NCI-H2196 treated with DMSO at 0.1 percent for 48 hours (cell line): ENCODE measurements around the gene SLC35A4.

ENCODE experiments used
- DNase-seq: peaks from one replicate; lab custom pipeline; 2025; ENCODE audit not compliant: unreplicated experiment; lab: John Stamatoyannopoulos, UW

SLC35A4 gene

GRCh38 chr5:140564196-140565023, at the start of gene SLC35A4, which contains the start of gene APBB3:
Gene SLC35A4, plus strand, starts transcription at chr5:140564828. Its CDS starts 2,342 bp downstream, at chr5:140567170.
Gene APBB3, minus strand, starts transcription at chr5:140564598. Its CDS starts 353 bp downstream, at chr5:140564245.
- peak; percentile 92 for DNase-seq

GRCh38 chr5:140524003-140524402, 40.6 kb upstream of the SLC35A4 start:
- DNase-seq: no peak

GRCh38 chr5:140540227-140540626, 24.4 kb upstream of the SLC35A4 start:
- no peak for DNase-seq

- DNase-seq: no peak
Measured at GRCh38 chr5:140542972-140543371, 21.7 kb upstream of the SLC35A4 start.

GRCh38 chr5:140544986-140545385, 19.6 kb upstream of the SLC35A4 start:
- DNase-seq: no peak

GRCh38 chr5:140545606-140546005, 19.0 kb upstream of the SLC35A4 start:
- DNase-seq: no peak

- DNase-seq: no peak
Measured at GRCh38 chr5:140546851-140547507, 17.6 kb upstream of the SLC35A4 start.

- DNase-seq: peak; percentile 92
Measured at GRCh38 chr5:140547508-140548299, 16.9 kb upstream of the SLC35A4 start, which contains the start of gene EIF4EBP3. Gene EIF4EBP3, plus strand, starts transcription at chr5:140547662. Its CDS starts 76 bp downstream, at chr5:140547738.

- DNase-seq: no peak
Measured at GRCh38 chr5:140548300-140548688, 16.3 kb upstream of the SLC35A4 start.

GRCh38 chr5:140548791-140549190, 15.8 kb upstream of the SLC35A4 start:
- DNase-seq: no peak

- peak; percentile 27 for DNase-seq
Measured at GRCh38 chr5:140549237-140550144, 15.1 kb upstream of the SLC35A4 start.

- DNase-seq: no peak
Measured at GRCh38 chr5:140550147-140551079, 14.2 kb upstream of the SLC35A4 start.

GRCh38 chr5:140551872-140552271, 12.8 kb upstream of the SLC35A4 start:
- no peak for DNase-seq

- no peak for DNase-seq
Measured at GRCh38 chr5:140553657-140554056, 11.0 kb upstream of the SLC35A4 start.

GRCh38 chr5:140554454-140554853, 10.2 kb upstream of the SLC35A4 start:
- DNase-seq: no peak

- no peak for DNase-seq
Measured at GRCh38 chr5:140555747-140556312, 8.8 kb upstream of the SLC35A4 start.

GRCh38 chr5:140556438-140556837, 8.2 kb upstream of the SLC35A4 start:
- no peak for DNase-seq

GRCh38 chr5:140557136-140557805, 7.4 kb upstream of the SLC35A4 start, which contains the start of gene SRA1:
Gene SRA1, minus strand, starts transcription at chr5:140557473. Its CDS starts 21 bp downstream, at chr5:140557452.
- DNase-seq: peak; percentile 83
